ENCODE data around the gene AFF3.

The AFF3 gene

DNA sequence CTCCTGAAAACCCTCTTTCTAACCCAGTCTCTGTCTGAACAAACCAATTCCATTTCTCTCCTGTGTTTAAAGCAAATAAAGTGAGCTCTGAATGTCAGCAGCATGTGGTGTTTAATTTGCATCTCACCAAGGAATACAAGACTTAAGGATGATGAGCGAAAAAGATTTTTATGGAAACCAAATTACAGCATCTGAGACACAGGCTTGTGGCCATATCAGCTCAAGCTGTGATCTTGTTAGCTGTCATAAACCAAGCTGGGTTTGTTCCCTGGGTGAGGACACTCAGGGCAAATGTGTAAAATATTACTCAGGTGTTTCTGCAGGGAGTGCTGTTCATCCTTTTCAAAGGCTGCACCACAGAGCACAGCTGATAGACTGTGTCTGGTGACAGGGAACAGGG lies 523.2 kb downstream of the AFF3 start:
- DNase-seq, result no peak

DNA sequence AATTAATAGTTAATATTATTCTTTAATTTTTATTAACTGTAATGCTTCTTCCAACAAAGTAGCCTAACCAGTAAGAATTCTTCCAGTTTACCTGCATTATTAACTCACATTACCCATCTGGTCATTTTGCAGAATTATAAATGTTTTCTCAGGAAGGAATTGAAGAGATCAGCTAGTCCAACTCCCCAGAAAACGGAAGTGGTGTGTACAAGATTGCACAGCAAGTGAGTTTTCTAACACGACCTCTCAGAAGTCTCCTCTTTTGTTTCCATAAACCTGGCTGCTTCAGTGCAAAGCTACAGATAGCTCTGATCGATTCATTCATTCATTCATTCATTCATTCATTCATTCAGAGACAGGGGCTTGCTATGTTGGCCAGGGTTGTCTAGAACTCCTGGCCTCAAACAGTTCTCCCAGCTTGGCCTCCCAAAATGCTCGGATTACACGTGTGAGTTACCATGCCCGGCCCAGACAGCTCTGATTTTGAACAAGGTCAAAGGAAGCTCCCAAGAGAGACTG lies 523.8 kb downstream of the AFF3 start:
- DNase-seq, result no peak

DNA sequence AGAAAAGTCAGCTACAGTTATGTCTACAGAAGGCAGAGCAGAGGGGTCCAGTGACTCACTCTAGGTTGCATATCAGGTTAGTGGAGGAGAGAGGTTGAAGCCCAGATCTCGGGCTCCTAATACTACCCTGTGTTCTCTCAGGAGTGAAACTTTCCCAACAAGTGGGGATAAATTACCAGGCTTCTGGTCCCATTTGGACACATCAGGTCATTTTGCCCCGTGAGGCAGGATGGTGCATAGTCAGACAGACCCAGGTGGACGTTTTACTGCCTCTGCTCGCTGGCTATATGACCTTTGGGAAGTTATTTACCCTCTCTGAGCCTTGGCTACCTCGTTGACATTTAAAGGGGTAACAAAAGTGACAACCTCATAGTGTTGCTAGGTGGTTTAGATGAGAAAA lies 524.6 kb downstream of the AFF3 start:
- DNase-seq, result no peak

DNA sequence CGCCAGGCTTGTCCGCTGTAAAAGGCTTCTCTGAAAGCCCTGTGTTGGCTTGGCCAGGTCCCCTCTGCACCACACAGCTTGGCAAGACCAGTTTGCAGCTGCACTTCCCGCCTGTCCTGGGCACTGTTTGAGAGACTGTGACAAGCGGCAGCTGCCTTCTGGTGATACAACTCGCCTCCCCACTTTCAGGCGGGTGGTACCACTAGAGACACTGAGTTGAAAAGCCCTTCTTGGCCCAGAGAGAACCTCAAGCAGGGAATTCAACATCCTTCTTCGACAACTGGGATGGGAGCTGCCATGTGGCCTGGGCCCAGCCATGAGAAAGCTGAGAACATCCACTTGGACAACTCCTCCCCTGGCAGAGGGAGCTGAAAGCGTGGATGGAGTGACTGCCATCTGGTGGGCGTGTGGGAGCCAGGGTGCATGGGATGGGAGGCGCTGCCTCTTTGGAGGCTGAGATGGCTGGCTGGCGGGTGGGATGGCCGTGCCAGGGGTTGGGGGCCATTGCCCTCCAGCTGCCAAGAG lies 527.1 kb downstream of the AFF3 start:
- DNase-seq, result peak; percentile 52

- DNase-seq, result no peak
Observed at GRCh38 chr2:99613980-99614379, 528.4 kb downstream of the AFF3 start.

DNA sequence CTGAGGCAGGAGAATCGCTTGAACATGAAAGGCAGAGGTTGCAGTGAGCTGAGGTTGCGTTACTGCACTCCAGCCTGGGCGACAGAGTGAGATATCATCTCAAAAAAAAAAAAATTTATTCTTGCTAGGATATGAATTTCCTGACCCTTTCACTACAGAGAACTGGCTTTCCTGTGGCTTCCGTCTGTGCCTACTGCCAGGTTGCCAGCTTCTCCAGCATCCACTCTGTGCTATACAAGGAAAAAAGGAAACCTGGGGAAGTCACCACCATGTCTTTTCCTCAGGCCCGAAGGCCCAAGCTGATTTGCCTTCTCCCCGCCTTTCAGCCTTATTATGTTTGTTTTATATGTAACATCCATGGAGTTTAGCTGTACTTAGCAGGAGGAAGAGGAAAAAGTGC lies 530.6 kb downstream of the AFF3 start:
- DNase-seq, result no peak

DNA sequence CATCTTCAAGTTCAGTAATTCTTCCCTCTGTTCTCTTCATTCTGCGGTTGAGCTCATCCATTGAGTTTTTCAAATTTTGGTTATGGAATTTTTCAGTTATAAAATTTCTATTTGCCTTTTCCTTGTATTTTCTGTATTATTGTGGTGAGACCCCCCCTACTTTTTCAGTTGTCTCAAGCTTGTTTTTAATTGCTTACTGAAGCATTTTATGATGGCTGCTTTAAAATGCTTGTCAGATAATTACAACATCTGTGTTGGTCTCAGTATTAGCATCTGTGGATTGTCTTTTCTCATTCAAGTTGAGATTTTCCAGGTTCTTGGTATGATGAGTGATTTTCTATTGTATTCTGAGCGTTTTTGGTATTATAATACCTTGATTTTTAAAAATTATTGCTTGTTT lies 531.4 kb downstream of the AFF3 start:
- DNase-seq, result no peak

DNA sequence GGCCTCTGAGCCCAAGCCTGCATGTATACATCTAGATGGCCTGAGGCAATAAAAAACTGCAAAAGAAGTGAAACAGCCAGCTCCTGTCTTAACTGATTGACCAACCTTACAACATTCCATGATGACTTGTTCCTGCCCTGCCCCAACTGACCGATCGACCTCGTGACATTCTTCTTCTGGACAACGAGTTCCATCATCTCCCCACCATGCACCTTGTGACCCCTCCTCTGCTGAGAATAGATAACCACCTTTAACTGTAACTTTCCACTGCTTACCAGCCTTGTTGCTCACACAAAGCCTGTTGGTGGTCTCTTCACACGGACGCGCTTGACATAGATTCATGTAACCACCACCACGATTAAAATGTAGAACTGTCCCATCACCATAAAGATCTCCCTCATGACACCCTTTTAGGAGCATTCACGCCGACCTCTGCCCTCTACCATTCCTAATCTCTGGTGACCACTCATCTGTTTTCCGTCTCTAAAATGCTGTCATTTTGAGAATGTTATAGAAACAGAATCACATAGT lies 532.5 kb downstream of the AFF3 start:
- no peak for DNase-seq

- DNase-seq, result no peak
Observed at GRCh38 chr2:99608861-99609260, 533.5 kb downstream of the AFF3 start.

- peak; percentile 25 for DNase-seq
Observed at GRCh38 chr2:99607861-99608491, 534.4 kb downstream of the AFF3 start.

GRCh38 chr2:99607454-99607853 lies 534.9 kb downstream of the AFF3 start:
- DNase-seq, result peak; percentile 57

DNA sequence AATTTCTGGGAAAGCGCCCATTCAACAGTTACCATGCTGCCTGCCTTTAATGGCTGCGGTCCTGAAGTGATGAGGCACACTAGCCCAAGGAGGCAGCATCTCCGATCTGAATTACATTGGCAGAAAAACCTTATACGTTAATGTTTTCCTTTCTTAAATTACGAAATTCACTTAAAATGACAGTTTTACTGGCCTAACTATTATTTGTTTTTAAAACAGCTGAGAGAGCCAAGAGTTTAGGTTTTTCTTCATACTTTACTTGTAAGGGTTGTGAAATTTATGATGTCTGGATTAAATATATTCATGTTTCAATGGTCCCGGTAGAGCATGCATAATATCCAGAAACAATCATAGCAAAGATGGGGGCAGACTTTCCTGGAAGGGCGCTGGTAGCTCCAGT lies 537.4 kb downstream of the AFF3 start:
- no peak for DNase-seq

- no peak for DNase-seq
Observed at GRCh38 chr2:99602476-99602875, 539.9 kb downstream of the AFF3 start.

DNA sequence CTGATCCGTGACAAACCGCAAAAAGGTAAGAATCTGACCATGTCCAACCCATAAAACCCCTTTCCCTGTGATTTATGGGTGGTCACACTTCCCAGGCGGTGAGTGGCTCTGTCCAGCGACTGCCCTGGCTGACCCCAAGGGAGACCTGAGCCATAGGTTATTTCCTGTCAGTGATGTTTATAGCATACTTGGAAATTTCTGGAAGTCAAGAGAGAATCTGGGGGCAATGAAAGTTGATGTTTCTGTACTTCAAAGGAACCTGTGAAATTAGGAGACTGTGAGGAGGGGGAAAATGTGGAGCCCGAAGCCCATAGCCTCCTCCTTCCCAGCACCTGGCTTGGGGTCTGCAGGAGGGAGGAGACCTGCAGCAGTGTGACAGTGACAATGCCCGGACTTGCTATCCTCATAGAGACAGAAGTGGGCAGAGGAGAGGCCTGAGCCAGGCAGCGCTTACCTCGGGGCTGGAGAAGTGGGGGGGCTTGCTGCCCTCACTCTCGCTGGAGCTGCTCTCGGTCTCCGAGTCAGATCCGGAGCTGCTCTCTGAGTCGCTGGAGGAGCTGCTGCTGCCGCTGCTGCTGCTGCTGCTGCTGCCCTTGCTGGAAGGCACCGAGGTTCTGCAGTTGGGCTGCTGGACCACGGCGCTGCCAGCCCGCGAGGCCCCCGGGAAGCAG lies 541.3 kb downstream of the AFF3 start:
- DNase-seq, result no peak

DNA sequence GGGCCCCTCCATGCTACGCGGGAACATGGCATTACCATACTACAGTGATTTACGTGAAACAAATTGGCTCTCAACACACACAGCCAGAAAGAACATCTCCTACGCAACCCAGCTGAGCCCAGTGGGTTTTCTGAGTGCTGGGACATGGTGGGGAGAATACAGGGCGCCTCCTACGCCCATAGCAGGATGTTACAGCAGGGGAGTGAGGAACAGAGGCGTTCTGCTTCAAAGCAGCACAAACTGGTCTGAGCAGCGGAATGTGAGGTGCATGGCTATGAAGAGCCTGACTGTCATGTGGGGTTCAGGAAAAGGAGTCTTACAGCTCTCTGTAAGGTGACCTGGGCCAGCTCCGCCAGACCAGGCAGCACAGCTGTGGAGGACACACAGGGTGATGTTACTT lies 543.9 kb downstream of the AFF3 start:
- DNase-seq, result no peak

GRCh38 chr2:99597616-99598015 lies 544.8 kb downstream of the AFF3 start:
- no peak for DNase-seq

GRCh38 chr2:99595373-99595772 lies 547.0 kb downstream of the AFF3 start:
- no peak for DNase-seq

DNA sequence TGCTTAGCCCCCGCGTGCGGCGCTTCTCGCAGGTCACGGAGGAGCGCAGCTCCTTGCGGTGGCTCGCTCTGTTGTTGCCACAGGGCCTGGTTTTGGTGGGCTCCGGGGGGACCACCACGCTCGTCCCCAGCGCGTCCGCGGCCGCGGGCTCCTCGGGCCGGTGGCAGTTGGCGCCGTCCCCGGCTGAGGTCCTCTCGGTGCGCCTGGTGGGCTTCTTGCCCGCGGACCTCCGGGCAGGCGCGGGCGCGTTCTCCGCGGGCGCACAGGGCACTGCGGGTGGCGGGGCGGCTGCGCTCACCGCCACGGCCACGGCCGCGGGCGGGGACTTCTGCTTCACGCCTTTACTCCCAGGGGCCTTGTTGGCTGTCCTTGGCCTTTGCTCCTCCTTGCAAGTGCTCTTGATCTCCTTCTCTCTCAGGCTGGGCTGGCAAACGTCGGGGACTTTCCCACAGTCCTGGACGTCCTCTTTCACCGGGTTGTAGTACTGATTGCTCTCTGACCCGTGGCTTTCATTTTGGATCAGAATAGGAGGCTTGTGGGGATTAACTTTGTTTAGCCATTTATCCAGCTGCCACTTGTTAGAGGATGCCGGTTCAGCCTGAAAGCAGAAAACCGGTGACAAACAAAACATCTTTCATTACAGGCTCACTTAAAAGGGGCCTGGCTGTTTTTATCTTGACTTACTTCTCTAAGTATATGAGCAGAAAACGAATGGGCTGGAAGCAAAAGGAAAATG lies 548.5 kb downstream of the AFF3 start:
- no peak for DNase-seq

GRCh38 chr2:99576775-99577174 lies 565.6 kb downstream of the AFF3 start:
- DNase-seq, result no peak

- DNase-seq, result no peak
Observed at GRCh38 chr2:99573634-99574251, 568.6 kb downstream of the AFF3 start.

DNA sequence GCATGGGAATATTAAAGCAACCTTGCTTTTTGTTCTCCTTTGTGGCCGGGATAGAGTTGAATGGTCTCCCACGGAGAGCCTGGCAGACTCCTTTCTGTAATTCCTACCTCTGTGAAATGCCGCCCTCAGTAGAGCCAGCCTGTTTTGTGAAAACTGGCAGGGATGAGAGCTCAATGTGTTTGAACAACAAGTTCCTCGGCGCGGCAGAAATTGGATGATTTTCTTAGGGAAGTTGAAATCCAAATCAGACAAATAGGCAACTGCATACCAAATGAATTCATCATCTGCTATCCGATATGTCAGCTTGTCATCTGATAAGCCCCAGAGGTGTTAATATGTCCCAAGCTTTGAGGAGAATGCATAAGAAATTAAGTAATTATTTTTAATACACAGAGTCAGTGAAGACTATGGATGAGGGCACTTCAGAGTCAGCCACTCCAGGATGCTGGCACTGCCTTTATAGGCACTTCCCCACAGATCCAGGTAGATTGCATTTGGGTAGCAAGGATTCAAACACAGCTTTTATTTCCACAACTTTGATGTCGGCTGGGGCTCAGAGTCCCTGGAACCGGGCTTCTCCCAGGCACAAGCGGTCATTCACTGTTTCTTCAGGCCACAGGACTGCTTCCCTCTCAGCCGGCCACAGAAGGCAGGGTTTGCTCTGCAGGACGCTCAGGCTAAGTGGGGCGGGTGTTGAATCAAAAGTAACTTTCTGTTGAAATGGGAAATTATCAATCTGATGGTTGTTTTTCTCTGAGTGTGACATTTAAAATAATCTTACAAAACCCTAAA lies 569.8 kb downstream of the AFF3 start:
- no peak for DNase-seq

GRCh38 chr2:99571954-99572353 lies 570.4 kb downstream of the AFF3 start:
- no peak for DNase-seq
